Measurements from ENCODE around the gene PCDH15. TPM values are rescaled to one million over a fixed set of nuclear protein-coding genes. Genes with fewer than 3 reads are reported as not detected.

PCDH15 gene
- total RNA-seq, 2 donors from 2014 or later, result 0.27 TPM; not detected in 1

DNA sequence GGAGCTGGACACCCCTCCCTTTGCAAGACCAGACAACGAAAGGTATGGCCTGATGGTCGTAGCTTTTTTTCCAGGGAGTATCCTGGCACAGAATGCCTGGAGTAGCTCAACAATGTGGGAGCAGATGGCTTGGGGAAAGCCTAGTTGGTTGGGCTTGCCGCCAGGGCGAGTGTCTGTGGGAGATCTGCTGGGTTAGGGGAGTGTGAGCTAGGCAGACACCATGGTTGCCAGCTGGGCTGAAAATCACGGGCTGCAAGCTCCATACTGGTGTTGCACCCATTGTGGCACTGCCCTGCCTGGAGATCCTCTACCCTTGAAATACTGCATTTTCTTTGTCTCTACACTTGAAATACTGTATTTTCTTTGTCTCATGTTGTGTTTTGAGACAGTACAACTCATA, 538.3 kb downstream of the PCDH15 start:
- DNase-seq (no peak), ATAC-seq (no peak)
- intact Hi-C loops (cut with DNase I, micrococcal nuclease), result no loop called here

DNA sequence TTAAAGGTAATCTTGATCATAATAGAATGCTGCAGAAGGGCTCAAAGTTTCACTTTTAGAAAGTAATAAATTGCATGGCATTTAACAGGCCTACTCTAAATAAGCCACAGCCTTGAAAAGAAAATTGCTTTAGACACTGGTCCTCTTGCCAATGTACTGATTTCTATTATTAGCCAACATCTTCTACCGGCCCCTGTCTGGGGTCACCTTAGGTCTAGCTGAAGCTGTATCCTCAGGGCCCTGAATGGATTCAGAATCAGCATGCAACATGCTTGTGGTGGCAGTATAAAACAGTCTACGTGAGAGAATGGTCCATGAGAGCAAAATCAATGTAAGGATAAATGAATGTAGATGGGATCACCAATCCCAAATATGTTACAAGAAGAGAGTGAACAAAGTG, 541.9 kb downstream of the PCDH15 start:
- DNase-seq (no peak), ATAC-seq (no peak)
- intact Hi-C loops (cut with DNase I, micrococcal nuclease), result no loop called here

DNA sequence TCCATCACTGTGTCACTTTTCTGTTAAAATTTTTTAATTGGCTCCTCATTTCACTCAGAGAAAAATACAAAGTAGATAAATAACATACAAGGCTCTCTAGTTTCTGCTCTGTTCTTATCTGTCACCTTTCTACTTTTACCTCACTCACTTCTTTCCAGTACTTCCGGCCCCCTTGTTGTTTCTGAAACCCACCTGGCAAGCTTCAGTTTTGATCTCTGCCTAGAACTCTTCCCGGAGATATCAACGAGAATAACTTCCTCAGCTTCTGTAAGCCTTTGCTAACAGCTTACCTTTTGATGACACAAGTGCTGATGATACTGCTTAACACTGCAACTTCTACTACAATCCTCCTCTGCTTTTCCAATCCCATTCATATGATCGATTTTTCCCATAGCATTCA, 566.2 kb downstream of the PCDH15 start:
- DNase-seq (no peak), ATAC-seq (no peak)
- intact Hi-C loops (cut with DNase I, micrococcal nuclease), result no loop called here

DNA sequence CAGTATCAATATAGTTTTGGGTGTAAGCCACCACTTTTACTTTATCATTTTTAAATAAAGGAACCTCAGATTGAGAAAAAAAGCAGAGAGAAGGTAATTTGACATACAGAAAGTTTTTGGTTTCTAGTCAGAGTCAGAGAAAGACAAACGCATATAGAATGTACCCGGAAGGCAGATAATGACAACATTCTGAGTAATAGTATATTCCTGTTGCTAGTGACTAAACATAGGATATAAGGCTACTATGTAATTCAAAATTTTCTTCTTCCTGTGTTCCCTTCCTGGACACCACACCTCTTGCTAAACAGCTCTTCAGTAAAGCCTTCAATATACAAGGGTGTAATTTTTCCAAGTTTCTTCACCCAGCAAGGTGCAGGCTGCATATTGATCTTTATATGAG, 597.6 kb downstream of the PCDH15 start:
- no peak for ATAC-seq
- intact Hi-C loops (cut with DNase I, micrococcal nuclease), result no loop called here

DNA sequence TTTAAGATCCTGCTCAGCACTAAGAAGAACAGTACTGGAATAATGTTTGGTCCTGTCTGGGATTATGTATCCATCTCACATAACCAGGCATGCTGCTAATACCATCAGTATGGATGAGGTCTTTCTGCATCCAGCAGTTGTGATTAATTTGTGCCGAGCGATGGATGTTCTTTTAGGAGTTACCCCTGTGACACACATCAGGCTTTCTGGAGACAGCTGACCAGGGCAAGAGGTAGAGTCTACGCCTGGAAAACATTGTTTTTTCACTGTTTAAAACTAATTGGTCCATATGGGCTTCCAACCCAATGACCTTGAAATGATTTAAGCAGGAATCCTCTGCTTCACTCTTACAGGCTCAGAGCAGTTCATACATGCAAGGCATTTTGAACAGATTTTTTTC, 603.0 kb downstream of the PCDH15 start:
- intact Hi-C loops (cut with DNase I, micrococcal nuclease), result no loop called here
- ATAC-seq (no peak), DNase-seq (no peak)

More for the DNA sequence above, 597.6 kb downstream of the PCDH15 start:
- no peak for DNase-seq

DNA sequence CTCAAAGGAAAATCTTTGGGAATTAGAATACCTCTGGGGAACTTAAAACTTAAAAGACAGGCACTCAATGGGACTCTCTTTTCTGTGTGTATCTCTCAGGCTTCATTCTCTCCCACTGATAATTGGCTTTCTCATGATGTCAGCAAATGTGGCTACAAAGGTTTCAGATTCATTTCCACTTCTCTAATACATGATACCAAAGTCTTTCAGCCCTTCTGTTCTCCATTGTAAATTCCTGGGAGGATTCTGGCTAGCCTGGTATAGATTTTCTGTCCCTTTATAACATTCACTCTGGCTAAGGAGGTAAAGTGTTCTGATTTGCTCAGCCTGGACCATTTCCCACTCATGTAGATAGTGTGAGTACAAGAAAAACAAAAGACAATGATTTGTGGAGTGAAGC, 606.2 kb downstream of the PCDH15 start:
- DNase-seq, result no peak
- no peak for ATAC-seq
- intact Hi-C loops (cut with DNase I, micrococcal nuclease), result no loop called here

DNA sequence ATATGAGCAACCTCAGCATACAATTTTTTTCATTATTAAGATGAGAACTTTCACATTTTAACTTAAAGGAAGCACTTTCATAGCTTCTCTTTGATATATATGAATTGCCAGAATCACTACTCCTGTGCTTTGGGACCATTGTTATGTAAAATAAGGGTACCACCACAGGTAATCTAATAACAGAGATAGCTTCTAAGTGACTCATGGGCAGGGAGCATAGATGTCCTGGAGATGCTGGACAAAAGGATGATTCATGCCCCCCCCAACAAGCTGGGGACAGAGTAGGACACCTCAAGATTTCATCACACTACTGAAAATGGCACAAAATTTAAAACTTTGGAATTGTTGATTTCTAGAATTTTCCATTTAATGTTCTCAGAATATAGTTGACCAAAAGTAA, 641.1 kb downstream of the PCDH15 start:
- intact Hi-C loops (cut with DNase I, micrococcal nuclease), result no loop called here
- DNase-seq (no peak), ATAC-seq (no peak)

DNA sequence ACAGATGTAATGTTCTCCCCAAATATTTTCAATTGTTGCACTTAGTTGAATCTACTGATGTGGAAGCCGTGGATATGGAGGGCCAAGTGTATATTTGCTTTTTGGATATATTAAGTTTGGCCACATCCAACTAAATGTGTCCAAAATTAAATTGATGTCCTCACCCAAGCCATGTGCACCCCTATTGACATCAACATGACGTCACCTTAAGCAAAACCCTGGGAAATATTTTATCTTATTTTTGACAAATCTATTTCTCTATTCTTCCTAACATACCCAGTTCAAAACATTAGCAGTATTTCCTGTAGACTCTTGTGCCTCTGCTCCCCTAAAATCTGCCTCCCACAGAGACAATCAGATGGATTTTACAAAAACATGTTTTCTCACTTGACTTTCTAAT, 652.5 kb downstream of the PCDH15 start:
- ATAC-seq, result no peak
- DNase-seq, result no peak
- intact Hi-C loops (cut with DNase I, micrococcal nuclease), result no loop called here

DNA sequence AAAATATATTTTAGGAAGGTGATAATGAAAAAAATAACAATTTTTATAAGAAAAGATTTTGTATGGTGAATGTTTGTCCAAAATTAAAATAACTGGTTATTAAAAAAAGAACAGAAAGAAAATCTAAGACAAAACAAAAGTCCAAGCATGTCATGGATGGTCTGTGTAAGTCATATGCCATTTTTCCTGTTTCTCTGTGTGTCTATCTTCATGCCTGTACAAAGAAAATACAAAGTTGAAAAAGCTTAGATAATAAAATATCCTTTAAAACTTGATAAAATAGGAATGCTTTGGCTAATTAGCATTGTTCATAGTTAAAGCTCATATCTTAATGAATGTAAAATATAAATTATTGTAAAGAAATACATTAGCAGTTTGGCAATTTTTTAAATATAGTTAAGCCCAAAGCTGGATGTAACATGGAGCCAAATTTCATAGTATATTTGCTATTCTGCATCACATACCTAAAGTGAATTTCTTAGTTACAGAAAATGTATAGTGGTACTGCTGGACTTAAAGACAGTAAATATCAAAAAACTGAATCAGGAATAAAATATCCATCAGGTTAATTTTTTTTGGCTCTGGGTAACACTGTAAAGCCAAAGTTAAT, 661.1 kb downstream of the PCDH15 start:
- ATAC-seq (no peak), DNase-seq (no peak)
- intact Hi-C loops (cut with DNase I, micrococcal nuclease), result no loop called here

DNA sequence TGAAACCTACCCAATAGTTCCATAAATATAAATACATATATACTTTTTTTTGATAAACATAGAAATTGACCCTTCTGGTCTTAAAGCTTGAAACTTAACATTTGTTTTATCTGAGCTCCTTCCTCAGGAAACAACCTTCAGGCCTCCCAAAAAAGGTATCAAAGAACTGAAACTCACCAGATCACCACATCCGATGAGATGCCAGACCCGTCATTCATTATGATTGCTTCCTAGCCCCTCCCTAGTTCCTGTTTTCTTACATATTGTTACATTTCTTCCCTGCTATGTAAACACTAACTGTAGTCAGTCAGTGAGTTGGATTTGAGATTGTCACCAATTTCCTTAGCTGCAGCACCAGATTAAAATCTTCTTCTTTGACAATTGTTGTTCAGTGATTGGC, 663.6 kb downstream of the PCDH15 start:
- ATAC-seq, result no peak
- intact Hi-C loops (cut with DNase I, micrococcal nuclease), result no loop called here

DNA sequence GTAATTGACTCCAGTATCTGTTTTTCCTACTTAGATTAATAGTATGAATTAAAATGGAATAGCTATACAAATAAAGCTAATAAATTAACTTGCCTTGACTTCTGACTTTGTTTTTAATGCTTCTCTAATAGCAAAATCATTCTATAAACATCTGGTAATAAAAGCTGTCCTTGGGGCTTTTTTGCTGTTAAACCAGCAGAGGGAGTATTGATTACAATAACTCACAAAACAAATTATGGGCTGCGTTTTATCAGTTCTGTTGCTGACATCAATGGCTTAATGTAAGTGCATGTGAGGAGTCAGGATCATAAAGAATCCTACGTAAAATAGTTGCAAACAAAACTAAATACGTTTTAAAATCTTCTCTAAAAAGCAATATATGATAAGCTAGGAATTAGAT, 667.8 kb downstream of the PCDH15 start:
- ATAC-seq (no peak), DNase-seq (no peak)
- intact Hi-C loops (cut with DNase I, micrococcal nuclease), result no loop called here

More for the DNA sequence above, 663.6 kb downstream of the PCDH15 start:
- DNase-seq, result no peak

DNA sequence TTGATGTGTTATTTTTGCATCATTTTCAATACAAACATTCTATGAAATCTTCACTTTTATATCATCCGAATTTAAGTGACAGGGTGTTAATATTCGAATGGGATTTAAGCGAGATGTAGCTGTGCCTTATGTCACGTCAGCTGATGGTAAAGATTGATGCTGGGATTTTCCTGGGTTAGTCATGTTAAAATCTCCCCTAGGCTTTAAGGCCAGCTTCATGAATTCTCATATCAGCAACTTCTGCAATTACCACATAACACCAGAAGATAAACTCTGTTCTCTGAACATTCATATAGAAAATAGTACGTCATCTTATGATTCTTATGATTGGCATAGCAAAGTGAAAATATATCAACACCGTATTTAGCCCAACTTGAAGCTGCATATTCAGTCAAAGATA, 669.2 kb downstream of the PCDH15 start:
- no peak for DNase-seq
- intact Hi-C loops (cut with DNase I, micrococcal nuclease), result no loop called here
- ATAC-seq, result no peak

DNA sequence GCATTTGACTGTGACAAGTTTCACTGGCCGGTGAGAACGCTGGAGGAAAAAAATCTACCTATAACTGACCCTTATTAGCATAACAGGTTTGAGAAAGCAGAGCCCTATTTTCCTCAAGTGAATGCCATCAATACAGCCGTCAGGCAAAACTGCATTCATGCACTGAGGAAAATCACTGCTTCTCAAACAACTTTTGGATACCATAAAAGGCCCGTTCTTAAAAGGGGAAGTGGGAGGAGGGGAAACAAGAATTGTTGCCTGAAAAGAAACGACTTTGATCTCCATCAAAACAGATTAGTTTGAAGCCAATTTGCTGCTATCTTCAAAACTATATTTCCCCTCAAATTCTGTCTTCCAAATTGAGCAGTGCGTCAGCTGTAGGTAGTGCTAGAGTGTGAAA, 670.6 kb downstream of the PCDH15 start:
- intact Hi-C loops (cut with DNase I, micrococcal nuclease), result no loop called here
- ATAC-seq, result no peak
- DNase-seq, result no peak

DNA sequence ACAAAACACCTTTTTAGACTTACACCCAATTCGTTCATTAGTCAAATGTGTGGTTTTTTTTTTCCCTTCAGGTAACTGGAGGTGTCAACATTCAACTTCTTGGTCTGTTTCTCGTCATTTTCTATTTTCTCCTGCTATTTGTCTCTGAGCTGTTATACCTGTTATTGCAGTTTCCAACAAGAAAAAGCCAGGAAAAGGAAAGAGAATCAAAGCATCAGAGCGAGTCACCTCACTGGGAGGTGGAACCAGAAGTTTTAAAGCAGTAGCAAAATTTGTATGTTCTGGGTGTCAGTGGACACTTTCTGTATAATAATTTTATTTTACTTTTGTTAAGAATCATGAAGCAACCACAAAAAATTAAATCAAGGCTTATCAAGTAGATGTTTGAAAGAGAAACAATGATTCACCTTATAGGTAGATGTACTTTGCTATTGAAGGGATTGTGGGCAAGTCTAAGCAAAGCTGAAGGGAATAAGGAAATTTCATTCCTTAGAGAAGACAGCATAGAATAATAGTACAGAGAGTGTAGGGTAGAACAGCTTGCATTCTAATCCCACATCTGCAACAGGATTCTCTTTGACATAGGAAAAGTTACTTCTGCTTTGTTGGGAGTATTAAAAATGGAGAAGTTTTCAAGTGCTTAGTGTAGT, 675.8 kb downstream of the PCDH15 start:
- ATAC-seq (no peak), DNase-seq (no peak)
- intact Hi-C loops (cut with DNase I, micrococcal nuclease), result no loop called here

DNA sequence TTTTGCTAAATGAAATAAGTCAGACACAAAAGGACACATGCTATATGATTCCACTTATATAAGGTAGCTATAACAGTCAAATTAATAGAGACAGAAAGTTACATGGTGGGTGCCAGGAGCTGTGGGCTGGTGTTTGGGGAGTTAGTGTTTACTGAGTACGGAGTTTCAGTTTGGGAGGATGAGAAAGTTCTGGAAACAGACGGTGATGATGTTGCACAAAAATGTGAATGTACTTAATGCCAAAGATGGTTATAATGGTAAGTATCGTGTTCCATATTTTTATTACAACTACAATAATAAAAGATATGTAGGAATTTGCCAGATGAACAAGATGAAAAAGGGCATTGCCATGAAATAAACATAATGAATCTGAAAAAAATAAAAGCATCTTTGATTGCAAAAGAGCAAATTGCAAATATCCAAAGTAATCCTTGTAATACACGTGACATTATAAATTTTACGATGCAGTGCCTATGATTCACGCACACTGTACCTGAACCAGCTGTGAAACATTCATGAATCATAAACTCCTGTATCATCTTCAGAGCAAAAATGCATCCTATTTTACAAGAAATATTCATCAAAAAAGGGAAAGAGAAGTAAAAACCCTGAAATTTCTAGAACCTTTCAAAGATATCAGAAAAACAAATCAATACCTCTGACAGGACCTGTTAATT, 676.7 kb downstream of the PCDH15 start:
- ATAC-seq (no peak), DNase-seq (no peak)
- intact Hi-C loops (cut with DNase I, micrococcal nuclease), result no loop called here

DNA sequence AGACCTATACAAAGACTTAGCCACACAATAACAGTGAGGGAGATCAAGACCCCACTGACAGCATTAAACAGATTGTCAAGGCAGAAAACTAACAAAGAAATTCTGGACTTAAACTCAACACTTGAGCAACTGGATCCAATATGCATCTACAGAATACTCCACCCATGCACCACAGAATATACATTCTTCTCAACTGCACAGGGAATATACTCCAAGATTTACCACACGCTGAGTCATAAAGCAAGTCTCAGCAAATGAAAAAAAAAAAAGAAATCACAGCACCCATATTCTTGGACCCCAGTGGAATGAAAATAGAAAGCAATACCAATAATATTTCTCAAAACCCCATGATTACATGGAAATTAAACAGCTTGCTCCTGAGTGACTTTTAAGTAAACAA, 680.2 kb downstream of the PCDH15 start:
- DNase-seq (no peak), ATAC-seq (no peak)
- intact Hi-C loops (cut with DNase I, micrococcal nuclease), result no loop called here

DNA sequence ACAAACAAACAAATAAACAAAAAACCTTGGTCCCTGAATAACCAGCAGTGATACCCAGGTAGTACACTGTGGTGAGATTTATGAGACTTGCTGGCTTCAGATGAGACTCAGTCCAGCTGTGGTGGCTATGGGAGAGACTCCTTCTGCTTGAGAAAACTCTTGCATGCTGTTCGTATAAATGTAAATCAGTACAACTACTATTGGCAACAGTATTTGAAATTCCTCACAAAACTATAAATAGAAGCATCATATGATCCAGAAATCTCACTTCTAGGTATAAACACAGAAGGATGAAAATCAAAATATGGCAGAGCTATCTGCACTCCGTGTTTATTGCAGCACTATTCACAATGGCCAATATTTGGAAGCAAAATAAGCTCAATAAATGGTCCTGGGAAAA, 692.1 kb downstream of the PCDH15 start:
- ATAC-seq (no peak), DNase-seq (no peak)
- intact Hi-C loops (cut with DNase I, micrococcal nuclease), result no loop called here

DNA sequence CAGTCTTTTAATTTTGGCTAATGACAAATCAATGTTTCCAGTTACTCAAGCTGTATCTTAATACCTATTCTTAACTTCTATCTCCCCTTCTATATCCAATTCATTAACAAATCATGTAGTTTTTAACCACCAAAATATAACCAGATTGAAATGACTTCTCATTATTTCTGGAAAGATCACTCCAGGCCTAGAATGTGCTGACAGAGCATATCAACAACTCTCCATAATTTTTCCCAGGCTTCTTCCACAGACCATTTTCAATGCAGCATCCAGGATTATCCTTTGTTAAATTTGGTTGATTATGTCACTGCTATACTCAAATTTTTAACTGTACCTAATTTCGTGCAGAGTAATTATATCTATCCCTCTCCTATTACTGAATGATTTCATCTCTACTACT, 704.1 kb downstream of the PCDH15 start:
- ATAC-seq (no peak), DNase-seq (no peak)
- intact Hi-C loops (cut with DNase I, micrococcal nuclease), result no loop called here

DNA sequence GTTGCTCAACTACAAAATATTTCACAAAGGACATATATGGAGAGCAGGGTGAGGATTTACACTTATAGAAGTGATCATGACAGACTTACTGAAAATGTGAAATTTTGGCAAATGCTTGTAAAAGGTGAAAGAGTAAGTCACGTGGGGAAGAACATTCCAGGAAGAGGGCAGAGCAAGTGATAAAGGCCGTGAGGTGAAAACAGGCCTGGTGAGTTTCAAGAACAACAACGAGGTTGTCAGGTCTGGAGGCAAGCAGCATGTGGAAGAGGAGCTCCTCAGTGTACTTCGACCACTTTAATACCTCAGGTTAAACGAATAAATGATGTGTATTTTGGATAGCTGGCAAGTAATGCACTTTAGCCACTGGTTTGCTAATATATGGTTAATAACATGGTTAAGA, 706.7 kb downstream of the PCDH15 start:
- DNase-seq, result no peak
- ATAC-seq, result no peak
- intact Hi-C loops (cut with DNase I, micrococcal nuclease), result no loop called here

DNA sequence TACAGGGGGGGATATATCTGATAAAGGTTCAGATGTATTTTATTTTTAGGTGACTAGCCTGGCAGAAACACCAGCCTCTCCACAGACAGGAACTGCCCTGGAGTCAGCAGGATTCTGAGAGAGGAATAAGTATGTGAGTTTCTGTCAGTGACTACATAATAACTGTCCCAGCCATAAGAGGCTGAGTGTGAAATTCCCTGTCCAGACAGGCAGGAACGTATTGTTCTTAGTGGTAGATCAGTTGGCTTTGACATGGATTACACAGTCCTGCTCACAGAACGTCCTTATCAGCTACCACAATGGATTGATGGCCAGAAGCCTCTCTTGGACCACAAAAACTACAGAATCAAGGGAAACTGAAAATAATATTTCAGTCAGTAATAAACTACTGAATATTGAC, 709.8 kb downstream of the PCDH15 start:
- intact Hi-C loops (cut with DNase I, micrococcal nuclease), result no loop called here
- ATAC-seq (no peak), DNase-seq (no peak)

DNA sequence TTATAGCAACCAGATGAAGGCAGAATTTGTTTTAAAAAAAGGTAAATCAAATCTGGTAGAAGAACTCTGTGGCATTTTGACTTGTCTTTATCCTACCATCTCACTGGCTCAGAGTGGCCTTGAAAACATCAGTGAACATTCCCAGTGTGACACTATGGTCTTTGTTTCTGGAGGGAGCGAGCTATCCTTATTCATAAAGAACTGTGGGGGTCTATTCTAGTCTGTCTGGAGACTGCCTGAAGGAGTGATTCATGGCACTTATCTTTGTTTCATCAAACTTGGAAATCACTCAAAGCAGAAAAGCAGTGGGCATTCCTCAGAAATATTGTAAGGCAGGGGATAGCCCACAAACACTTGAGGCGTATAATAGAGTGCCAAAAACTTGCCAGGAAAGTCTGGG, 719.1 kb downstream of the PCDH15 start:
- intact Hi-C loops (cut with DNase I, micrococcal nuclease), result no loop called here
- ATAC-seq (no peak), DNase-seq (no peak)
